GM19324 (cell line): Measurements from ENCODE around the gene ANK3.
"Not testable (repeated sequence)": the region's sequence is repeated elsewhere in the genome, so short reads cannot be mapped to it uniquely, and the experiment has no call there.

Source experiments
- ATAC-seq: cut with Tn5 transposase; IDR thresholded peaks from one replicate; pipeline ENCODE4 v1.9.1; 2021; ENCODE audit warnings: mild to moderate bottlenecking, moderate library complexity; ENCODE audit not compliant: unreplicated experiment, low FRiP score

The ANK3 gene

DNA sequence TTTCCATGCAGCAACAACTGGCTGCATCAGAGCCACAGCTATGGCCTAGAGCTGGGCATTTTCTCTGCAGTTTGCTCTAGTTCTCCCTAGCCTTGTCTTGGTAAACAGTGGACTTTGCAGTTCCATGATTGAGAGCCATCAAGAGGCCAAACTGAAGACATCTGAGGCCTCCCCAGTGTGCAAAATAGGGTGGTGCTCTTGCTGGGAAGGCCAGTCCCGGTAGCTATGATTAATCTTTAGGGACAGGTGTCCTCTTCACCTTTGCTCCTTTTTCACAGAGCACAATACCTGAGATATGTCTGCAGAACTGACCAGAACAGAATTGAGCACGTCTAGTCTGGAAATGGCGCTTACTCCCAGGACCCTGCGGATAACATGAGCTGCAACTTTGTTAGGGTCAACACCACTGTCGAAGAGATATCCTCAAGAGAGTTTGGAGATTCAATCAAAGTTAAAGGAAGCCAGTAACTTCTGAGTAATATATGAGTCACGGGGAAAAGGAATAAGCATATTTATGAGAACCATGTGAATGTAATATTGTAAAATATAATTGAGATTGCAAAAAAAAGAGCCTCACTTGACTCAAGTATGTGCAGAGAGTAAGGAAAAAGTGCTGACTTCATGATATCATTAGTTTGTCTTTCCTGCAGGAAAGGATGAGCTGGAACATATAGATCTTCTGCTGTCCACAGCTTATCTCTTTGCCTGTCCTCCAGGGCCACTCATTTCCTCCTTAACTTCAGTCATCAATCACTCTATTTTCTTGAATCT is 76.7 kb downstream of the ANK3 start:
- ATAC-seq = no peak

DNA sequence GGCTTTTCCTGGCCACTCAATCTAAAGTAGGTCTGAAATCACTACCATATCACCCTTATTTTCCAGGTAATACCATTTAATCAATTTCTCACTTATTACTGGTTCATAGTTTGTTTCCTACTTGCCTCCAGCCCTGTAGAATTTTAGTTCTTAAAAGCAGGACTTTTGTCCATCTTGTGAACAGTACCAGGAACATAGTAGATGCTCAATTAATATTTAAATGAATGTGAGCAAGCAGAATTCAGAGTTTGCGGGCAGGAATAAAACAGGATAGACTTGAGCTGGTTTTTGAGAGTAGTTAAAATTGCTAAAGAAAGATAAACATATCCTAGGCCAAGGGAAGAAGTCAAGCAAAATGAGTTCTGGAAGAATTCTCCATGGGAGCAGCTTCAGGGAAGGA is 77.9 kb downstream of the ANK3 start:
- no peak for ATAC-seq

- no peak for ATAC-seq
Observed at GRCh38 chr10:60310740-60311139, 78.9 kb downstream of the ANK3 start.

GRCh38 chr10:60309891-60310290 is 79.8 kb downstream of the ANK3 start:
- no peak for ATAC-seq

DNA sequence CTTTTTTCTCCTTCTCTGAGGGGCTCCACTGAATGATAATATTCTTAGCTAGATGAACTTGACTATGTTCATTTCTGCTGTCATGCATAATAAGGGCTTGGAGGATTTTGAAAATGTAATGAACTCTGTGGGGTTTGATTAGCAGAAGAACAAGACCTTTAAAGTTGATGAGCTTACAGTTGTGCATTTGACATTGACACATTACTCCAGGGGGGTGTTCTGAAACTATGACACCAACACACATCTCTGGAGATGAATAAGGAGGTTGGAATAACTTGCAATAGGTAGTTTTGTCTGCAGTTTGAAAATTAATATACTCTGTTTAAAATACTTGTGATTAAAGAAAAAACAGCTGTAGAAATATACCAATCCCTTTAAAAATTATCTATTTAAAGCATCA is 80.3 kb downstream of the ANK3 start:
- ATAC-seq = no peak

DNA sequence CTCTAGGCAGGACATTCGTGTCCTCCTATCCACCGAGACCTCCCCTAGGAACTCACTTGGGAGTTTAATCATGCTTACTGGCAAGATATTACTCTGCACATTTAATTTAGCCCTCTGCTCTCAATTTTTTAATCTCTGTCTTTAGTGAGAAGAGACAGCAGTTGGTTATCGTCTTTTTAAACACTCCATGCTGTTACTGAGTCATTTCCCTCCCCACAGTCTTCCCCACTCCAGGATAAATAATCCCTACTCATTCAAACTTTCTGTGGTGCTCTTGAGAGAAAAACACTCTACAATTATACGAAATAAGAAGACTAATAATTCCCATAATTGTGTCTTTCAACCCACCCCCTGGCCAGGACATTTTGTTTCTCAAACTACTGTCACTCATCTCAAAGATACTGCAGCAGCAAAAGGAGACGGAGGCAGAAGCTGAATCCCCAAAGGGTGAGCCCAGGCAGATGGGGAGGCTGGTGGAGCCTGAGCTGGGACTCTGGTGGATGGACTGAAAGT is 84.2 kb downstream of the ANK3 start:
- ATAC-seq = no peak

DNA sequence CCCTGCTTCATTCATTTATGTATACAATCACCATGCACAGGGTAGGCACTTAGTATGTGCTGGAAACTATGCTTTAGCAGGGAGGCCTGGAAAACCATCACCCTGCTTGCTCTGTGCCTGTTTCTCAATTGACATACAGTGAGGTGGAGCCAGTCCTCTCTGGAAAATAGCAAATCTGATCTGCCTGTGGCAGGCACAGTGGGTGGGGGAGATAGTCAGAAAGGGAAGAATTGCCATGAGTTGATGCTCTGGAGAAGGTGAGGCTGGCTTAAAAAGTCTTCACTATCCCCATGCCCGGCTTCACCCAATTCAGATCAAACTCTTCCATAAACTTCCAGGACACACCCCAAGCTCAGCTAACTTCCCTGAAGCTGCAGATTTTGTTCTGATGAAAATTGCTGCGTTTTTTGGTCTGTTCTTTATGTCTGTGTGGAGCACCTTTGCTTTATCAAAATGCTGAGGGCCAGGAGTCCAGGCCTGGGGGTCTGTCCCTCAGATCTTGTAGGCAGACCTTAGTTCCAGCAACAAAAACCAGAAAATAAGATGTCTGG is 84.8 kb downstream of the ANK3 start:
- no peak for ATAC-seq

DNA sequence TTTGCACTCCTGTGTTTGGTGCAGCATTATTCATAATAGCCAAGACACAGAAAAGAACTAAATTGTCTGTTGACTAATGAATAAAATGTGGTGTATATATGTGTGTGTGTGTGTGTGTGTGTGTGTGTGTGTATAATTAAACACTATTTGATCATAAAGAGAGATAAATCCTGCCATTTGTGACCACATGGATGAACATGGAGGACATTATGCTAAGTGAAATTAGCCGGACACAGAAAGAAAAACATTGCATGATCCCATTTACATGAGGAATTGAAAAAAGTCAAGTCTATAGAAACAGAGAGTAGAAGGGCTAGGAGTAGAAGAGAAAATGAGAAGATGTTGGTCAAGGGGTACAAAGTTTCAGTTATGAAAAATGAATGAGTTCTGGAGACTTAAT is 85.9 kb downstream of the ANK3 start:
- no peak for ATAC-seq

DNA sequence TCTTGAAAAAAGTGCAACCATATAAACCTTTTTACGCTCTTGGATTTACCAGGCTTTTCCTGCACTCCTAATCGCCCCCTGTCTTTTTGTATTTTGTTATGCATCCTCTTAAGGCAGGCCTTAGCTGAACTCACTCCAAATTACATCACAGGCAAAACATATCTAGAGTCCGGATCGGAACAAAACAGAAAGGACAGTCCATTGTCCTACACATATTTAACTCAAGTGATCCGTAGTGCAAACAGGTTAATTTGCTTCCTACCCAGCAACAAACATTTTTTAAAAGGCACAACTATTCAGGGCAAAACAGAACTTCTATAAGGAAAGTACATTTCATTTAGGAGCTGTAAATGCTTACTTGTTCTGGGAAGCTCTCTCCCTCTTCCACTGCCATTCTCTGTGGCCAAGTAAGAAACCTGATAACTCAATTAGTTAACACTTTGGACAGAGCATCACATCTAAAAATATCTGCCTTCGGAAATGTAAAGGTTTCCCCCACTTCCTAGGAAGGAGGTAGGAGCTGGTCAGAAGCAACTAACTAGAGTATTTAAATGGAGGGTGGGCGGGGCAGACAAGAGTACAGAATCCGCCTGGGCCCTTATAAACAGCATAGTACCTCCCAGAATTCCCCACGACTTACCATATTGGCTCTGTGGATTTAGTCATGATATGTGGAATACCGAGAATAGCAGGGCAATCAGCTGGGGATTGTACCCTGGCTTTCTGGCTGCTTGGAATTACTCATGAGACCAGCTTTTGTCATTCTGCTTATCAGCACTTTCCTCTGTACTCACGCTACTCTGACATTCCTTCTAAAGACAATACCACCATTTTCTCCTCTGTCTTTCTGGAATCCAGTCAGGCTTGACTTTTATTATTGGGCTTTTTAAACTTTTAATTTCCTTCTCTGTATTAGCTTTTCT is 89.5 kb downstream of the ANK3 start:
- no peak for ATAC-seq

GRCh38 chr10:60299390-60299778 is 90.3 kb downstream of the ANK3 start:
- no peak for ATAC-seq

DNA sequence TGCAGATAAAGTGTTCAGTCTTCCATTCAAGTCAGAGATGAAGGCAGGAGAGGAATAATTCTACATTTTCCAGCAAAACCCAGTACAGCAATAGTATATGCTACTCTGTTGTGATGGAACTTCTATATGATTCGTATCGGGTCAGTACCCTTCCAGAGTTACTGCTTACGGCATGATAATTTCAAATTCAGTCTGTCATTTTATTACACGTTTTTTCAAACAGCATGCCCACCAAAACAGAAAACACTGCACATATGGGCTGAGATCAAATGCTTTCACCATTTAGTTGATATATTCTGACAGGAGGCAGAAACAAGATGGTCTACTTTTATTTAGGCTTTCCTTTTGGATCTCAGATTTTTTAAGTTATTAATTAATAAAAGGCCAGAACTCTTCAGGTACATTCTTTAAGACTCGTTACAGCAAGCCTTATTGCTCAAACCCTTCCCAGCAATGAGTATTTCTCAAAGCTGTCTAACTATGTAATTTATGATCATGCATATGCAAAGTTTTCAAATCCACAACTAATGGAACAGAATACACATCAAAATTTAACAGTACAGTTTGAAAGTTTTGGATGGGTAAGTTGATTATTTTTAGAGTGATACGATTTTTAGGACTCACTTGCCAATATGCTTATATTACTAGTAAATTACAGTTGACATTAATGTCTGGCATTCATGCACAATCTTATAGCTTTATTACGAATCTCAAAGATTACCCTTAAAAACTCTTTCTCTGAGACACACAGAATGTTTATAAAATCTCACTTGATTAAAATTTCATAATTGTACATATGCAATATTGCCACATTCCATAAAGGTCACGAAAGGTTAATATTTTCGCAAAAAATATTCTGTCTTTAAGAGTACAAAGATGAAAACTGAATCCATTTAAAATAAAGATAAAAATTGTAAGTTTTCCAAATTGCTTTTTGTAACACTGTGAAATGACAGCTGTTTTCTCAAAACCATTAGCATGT is 91.0 kb downstream of the ANK3 start:
- no peak for ATAC-seq

GRCh38 chr10:60296073-60296472 is 93.6 kb downstream of the ANK3 start:
- no peak for ATAC-seq

GRCh38 chr10:60295028-60295937 is 94.4 kb downstream of the ANK3 start:
- ATAC-seq = no peak

GRCh38 chr10:60293581-60294175 is 96.0 kb downstream of the ANK3 start:
- ATAC-seq = no peak

GRCh38 chr10:60292998-60293397 is 96.7 kb downstream of the ANK3 start:
- ATAC-seq = no peak

DNA sequence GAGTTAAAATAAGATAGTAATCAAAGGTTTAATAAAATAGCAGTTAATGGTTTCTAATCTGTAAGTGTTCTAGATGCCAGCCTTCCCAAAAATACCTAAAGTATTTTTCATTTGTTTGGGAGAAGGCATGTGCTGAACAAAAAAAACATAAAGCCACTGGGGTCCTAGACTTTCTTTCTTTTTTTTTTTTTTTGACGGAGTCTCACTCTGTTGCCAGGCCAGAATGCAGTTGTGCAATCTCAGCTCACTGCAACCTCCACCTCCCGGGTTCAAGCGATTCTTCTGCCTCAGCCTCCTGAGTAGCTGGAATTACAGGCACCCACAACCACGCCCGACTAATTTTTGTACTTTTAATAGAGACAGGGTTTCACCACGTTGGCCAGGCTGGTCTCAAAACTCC is 97.1 kb downstream of the ANK3 start:
- ATAC-seq = not testable (repeated sequence)

DNA sequence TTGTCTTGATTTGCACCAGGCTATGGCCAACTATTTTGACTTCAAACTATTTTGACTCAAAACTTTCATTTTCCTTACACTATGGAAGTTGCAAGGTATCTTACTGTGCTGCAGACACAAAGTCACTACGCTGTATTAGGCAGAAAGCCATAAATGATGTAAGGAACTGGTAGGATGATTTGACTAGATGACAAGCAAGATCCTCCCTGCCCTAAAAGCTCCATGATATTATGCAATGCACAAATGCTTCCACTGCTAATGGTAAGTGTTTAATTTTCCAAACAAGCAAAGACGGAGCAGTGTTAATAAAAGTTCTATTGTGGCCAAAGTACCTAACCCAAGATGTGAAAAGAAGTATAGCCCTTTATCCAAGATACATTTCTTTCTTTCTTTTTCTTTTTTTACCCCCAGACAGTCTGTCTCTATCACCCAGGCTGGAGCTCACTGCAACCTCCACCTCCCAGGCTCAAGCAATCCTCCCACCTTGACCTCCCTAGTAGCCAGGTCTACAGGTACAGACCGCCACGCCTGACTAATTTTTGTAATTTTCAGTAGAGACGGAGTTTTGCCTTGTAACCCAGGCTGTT is 98.2 kb downstream of the ANK3 start:
- no peak for ATAC-seq

DNA sequence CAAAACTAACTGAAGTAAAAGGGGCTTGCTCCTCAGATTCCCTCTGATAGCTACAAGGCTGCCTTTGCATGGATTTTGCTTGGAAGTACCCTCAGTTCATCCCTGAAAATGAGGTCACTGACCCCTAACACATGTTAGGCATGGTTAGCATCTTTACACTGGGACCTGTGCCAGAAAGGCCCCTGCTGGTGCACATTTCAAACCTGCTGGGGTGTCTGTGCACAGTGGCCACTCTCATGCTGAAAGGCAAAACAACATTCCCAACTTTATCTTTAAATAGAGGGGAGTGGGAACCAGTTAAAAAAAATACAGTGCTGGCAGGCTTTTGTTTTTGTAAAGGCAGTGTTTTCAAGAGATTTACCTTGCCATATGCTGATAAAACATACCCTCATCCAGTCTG is 99.1 kb downstream of the ANK3 start:
- ATAC-seq = no peak
